Activated T-helper 9 cell treated with anti-CD3 and anti-CD28 coated beads, Interleukin-2, amount 50 U/mL, for 16 hours (primary cell): ENCODE measurements around the gene CNTN5.

Source experiments
- DNase-seq: peaks from one replicate; pipeline ENCODE4 v3.0.0-alpha.2; 2020; ENCODE audit warnings: low read depth

CNTN5 gene

DNA sequence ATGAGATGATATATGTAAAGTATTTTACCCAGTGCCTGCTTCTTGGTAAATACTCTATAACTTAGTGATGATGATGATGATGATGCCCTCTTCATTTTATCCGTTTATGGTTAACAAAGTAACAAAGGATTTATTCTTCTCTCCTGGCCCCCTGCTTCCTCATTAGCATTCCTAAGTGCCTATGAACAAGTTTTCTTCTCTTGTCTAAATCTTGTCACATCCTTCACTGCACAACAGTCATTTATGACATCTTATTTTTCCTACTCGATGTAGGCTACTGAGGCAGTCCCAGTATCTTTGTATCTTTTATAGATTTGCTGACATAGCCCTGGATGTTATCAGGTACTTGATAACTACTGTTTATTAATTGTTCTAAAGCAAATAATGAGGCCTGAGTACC, 911.9 kb downstream of the CNTN5 start:
- no peak for DNase-seq

DNA sequence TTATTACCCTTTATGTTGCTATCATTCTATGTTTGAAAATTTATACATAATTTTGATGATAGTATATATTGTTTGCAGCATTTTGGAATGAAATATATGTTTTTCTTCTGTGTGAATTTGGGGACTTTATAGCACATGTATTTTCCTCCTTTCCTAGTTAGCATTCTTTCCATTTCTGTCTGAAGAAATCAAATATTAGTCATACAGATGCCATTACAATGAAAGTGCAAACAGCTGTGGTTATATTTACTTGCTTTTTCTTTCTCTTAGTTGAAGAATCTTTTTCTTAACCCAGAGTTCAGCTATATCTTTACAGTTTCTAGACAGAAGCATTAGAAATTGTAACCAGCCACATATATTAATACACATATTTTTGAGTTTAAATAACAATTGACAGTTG, 913.3 kb downstream of the CNTN5 start:
- DNase-seq, result no peak

GRCh38 chr11:99937330-99937729, 916.6 kb downstream of the CNTN5 start:
- DNase-seq, result no peak

DNA sequence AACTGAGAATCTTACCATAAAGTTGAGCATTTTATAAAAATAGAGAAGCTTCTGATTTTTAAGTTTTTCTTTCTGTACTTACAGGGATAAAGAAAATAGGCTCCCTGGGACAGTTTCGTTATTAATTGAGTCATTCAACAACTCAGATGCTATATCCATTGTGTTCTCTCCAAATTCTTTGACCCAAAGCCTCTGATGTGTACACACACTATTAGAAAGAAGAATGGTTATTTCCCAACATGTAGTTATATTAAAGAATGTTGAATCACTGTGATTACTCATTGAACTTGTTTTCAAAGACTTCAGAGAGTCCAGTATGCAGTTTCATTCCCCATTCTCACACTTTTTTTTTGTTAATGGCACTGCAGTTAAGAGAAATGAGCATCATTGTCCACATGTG, 932.1 kb downstream of the CNTN5 start:
- no peak for DNase-seq

DNA sequence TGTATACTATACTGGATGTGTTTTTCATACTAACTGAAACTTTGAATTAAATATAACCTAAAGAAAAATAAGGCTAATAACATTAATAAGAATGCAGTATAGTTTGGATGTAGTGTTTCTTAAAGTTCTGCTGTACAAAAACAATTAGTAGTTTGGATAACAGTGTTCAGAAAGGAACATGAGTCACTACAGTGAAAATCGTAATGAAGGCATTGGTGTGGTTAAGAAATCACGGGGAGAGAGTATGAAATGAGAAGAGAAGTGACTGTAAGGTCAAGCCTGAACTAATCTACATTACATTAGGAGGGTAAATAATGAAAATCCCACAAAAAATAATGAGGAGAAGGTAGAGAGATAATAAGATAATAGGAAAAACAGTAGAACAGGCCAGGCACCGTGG, 939.8 kb downstream of the CNTN5 start:
- DNase-seq, result no peak

GRCh38 chr11:99968336-99968735, 947.6 kb downstream of the CNTN5 start:
- DNase-seq, result no peak

GRCh38 chr11:99973993-99974392, 953.2 kb downstream of the CNTN5 start:
- no peak for DNase-seq

DNA sequence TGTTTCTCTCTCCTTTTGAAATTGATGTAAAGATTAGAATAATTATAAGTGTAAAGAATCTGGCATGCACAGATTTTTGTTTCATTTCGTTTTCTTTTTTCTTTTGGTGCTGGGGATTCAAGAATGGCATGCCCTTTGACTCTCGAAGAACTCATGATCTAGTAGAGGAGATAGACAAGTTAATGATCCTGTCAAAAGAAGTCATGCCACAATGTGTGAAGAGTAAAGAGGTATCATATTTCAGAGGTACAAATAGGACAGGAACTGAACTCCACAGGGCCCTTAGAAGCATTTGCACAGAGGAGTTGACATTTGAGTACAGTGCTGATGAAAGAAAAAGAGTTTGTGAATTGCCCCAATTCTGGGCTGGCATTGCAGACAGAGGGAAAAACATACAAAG, 958.3 kb downstream of the CNTN5 start:
- DNase-seq, result no peak

- DNase-seq, result no peak
Measured at GRCh38 chr11:99987821-99988470, 967.2 kb downstream of the CNTN5 start.

GRCh38 chr11:99988471-99988837, 967.7 kb downstream of the CNTN5 start:
- DNase-seq, result no peak

GRCh38 chr11:100003985-100004384, 983.2 kb downstream of the CNTN5 start:
- DNase-seq, result no peak

DNA sequence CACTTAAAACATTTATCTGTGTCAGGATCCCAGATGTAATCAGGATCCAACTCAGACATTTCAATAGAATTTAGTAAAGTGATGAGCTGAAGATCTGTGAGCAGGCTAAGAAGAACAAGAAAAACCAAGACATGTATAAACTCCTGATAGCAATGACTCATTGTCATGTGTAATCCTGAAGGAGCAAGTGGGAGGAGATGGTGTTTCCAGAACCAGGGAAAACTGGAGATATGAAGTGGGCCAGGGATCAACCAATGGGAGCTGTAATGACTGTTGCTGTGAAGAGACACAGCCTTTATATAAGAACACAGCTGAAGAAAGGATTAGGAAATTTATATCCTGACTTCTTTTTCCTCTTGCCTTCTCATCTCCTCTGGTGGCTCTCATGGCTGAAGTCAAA, 983.8 kb downstream of the CNTN5 start:
- no peak for DNase-seq

GRCh38 chr11:100008417-100008816, 987.7 kb downstream of the CNTN5 start:
- no peak for DNase-seq

GRCh38 chr11:100009728-100010127, 989.0 kb downstream of the CNTN5 start:
- no peak for DNase-seq

DNA sequence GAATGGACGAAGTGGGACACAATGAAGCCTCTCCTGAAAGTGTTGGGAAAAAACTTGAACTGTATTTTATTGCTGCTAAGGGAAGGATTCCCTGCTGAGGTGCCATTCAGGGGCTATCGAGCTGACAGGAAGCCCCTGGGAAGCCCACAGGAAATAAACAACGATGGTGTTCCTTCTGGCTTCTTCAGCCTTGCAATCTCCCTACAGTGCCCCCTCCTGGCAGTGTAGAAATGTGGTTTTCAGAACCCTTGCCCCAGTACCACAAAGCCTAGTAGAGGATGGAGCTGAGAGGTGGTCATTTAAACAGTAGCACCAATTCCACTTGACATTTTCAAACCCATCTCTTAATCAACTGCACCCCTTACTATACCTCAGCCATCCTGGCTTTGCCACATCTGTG, 989.6 kb downstream of the CNTN5 start:
- no peak for DNase-seq

GRCh38 chr11:100011697-100012096, 990.9 kb downstream of the CNTN5 start:
- no peak for DNase-seq

DNA sequence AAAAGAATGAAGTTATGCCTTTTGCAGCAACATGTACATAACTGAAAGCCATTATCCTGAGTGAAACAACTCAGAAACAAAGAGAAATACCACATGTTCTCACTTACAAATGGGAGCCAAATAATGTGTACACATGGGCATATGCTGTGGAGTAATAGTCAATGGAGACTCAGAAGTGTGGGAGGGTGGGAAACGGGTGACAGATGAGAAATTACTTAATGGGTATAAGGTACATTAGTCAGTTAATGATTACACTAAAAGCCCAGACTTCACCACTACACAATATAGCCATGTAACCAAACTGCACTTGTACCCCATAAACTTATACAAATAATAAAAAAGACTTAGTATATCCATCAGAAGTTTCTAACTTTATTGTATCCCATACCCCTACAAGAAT, 992.3 kb downstream of the CNTN5 start:
- DNase-seq, result no peak

GRCh38 chr11:100031973-100032372, 1011.2 kb downstream of the CNTN5 start:
- no peak for DNase-seq

DNA sequence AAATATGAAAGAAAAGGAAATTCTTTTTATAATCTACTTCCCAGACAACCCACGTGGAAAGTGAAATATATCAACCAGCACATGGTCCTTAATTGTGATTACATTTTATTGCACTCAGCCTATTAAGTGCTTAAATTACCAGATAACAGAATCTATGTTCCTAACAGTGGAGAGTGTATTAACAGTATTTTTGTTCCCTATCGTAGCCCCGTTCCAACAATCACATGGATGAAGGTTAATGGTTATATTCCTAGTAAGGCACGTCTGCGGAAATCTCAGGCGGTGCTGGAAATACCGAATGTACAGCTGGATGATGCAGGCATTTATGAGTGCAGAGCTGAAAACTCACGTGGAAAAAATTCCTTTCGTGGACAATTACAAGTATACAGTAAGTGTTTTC, 1040.3 kb downstream of the CNTN5 start:
- DNase-seq, result no peak

DNA sequence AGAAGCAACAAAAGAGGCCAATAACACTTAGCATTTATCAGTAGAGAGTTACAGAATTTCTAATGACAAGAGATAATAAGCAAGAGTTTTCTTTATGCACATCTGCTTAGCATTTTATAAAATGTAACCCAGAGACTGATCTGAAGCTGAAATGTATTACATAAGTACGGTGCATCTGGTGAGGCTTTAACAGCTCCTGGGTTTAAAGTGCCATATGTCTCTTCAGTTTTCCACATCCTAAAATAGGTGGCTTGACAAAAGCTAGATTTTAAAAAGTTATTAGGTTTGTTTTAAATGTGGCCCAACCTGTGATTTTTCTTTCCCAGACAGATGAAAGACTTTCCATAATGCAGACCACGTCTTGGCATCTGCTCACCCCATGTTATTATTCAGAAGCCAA, 1045.7 kb downstream of the CNTN5 start:
- DNase-seq, result no peak

DNA sequence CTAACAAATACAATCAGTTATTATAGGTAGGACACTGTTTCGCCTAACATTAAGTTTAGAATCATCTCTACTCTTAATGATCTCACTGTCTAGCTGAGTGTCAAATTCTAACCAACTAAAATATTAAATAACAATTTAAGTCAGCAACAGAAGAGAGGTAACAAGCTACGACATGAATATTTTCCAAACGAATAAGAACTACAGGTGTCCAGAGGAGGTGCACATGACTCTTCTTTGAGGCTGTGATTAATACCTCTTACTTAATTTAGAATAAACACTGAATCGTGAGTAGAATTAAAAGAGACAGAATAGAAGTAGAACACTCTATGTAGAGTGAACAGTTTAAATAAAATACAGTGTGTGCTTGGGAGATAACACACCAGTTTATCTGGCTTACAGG, 1047.4 kb downstream of the CNTN5 start:
- DNase-seq, result no peak

DNA sequence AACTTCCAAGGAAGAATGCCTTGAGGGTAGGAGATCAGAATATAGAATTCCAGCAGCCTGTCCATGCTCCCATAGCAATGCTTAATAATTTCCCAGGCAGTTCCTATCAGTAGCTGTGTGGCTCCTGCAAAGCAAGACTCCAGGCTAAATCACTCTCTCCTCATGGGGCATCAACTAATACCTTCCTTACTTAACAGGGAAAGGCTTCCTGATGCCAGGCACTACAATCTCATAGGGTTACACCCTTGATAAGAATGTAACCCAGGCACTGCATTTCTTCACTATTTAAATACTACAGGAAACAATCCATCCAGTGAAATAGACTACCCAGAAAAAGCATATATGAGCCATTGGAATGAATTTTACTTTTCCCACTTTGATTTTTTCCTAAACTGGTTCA, 1051.4 kb downstream of the CNTN5 start:
- DNase-seq, result no peak

DNA sequence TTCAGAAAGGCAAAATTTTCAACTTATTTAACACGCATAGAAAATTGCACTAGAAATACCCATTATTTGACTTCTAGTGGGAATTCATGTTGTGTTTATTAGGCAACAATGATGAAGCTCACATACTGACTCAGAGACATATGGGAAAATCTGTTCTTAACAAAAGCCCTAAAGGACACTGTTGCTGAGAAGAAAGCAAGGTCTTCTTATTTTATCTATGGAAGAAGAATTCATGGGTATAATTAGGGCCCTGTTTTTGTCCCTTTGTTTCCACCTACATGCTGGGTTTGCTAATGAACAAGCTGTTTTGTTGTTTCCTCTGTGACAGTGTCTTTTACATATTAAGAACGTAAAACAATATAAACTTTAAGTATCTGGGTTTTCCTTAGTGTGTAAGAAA, 1059.6 kb downstream of the CNTN5 start:
- no peak for DNase-seq

DNA sequence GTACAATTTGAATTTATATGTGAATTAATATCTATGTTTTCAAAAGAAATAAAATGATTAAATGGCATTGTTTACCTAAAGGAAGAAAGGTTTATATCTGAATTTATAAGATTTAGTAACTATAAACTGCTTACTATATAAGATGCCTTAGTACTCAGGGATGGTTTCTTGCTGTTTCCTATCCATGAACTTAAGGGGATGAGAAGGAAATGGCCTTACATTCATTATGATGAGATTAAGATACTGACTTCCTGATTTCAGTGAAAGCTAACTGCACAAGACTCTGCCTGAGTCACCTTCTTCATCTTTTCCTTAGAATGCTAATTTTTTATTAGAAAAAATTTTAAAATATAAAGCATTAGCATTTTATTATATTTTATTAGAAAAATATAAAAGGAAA, 1060.1 kb downstream of the CNTN5 start:
- DNase-seq, result no peak

DNA sequence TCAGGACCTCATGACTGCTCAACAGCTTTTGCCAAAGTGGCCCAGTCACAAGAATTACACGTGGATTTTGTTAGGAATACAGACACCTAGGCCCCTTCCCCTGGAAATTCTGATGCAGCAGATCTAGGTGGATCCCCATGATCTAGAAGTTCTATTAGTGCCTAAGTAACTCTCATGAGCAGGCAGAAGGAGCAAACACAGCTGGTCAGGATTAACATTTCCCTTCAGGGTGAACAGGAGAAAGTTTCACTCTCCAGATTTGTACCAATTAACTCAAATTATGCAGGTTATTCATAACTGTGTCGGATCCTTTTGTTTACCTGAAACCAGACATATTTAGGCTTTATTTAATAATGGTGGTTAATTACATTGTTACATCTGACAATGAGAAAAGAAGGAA, 1072.9 kb downstream of the CNTN5 start:
- no peak for DNase-seq
